ENCODE data around the gene MLST8. TPM values are rescaled to one million over a fixed set of nuclear protein-coding genes. Genes with fewer than 3 reads are reported as not detected.

Gene MLST8
- total and polyA plus RNA-seq, 8 donors: 16.6 to 62.8 (median 20.7) TPM

DNA sequence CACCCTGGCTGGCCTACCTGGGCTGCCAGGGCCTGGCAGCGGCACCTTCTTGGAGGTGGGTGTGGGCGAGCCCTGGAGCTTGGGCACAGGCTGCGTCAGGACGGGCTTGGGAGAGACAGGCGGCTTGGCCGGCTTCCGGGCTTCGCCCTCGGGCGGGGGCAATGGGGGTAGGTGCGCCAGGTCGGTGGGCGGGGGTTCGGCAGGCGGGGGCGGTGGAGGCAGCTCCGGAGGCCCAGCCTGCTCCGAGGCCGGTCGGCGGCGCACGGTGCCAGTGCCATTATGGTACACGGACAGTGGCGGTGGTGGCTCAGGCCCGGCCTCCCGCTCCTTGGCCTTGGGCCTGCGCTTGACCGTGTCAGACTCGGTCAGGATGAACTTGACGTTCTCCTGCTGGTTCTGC, 25.7 kb upstream of the MLST8 start:
- intact Hi-C loops (cut with DNase I): no loop called here
- Histone ChIP-seq H3K4me3 (no peak overlapping the region), H3K27me3 (no peaks in the 10 kb centered on the region), H3K9me3 (no peaks in the 10 kb centered on the region), H3K27ac (no peak overlapping the region), H3K4me1 (no peaks in the 10 kb centered on the region), H3K36me3 (peaks cover 0 to 16% (median 11%) of the 10 kb centered on the region in 3 donors)
- FAIRE-seq: no peak
- no peak for ATAC-seq
- 95 to 96% methylated on average over 15 to 31 of the region's 31 CpGs for WGBS, 2 donors
- DNase-seq: no peak
- TF ChIP-seq, protein P1, sequence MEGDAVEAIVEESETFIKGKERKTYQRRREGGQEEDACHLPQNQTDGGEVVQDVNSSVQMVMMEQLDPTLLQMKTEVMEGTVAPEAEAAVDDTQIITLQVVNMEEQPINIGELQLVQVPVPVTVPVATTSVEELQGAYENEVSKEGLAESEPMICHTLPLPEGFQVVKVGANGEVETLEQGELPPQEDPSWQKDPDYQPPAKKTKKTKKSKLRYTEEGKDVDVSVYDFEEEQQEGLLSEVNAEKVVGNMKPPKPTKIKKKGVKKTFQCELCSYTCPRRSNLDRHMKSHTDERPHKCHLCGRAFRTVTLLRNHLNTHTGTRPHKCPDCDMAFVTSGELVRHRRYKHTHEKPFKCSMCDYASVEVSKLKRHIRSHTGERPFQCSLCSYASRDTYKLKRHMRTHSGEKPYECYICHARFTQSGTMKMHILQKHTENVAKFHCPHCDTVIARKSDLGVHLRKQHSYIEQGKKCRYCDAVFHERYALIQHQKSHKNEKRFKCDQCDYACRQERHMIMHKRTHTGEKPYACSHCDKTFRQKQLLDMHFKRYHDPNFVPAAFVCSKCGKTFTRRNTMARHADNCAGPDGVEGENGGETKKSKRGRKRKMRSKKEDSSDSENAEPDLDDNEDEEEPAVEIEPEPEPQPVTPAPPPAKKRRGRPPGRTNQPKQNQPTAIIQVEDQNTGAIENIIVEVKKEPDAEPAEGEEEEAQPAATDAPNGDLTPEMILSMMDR (IDR thresholded peaks at IDR 0.05): no peak

GRCh38 chr16:2180461-2180860, 24.8 kb upstream of the MLST8 start:
- Histone ChIP-seq H3K36me3 (peaks cover 0 to 7% (median 4%) of the 10 kb centered on the region in 3 donors), H3K9me3 (no peaks in the 10 kb centered on the region), H3K4me1 (no peaks in the 10 kb centered on the region), H3K27ac (no peak overlapping the region), H3K27me3 (no peaks in the 10 kb centered on the region), H3K4me3 (no peak overlapping the region)
- FAIRE-seq (no peak), DNase-seq (no peak), ATAC-seq (no peak)
- TF ChIP-seq, protein P1 (IDR thresholded peaks at IDR 0.05): no peak
- intact Hi-C loops (cut with DNase I): no loop called here
- WGBS, 2 donors: 96 to 97% methylated on average over 43 of the region's 43 CpGs

GRCh38 chr16:2180962-2181923, 24.0 kb upstream of the MLST8 start:
- no peaks in the 10 kb centered on the region for H3K9me3 ChIP-seq
- H3K27me3 ChIP-seq: no peaks in the 10 kb centered on the region
- intact Hi-C loops (cut with DNase I): no loop called here
- H3K4me3 ChIP-seq: no peak overlapping the region
- DNase-seq (no peak), ATAC-seq (no peak), FAIRE-seq (no peak)
- 92% methylated on average over 41 to 46 of the region's 46 CpGs for WGBS, 2 donors
- H3K4me1 ChIP-seq: no peaks in the 10 kb centered on the region
- TF ChIP-seq, protein P1 (IDR thresholded peaks at IDR 0.05): no peak
- no peak overlapping the region for H3K27ac ChIP-seq
- H3K36me3 ChIP-seq: peaks cover 0 to 3% (median under 1%) of the 10 kb centered on the region in 3 donors

DNA sequence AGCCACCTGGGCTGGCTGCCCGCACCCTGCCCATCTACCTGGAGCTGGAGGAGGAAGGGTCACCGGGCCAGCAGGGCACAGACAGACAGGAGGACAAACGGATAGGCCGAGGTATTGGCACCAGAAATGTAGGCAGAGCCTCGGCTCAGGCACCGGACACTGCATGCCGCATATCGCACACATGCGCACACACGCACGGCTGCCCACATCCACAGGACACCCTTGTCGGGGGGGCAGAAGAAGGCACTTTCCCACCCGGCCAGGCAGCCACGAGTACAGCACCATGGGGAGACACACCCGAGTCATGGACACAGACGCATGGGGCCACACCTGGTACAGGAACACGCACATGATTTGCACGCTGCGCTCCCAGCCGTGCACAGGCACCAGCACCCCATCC, 23.3 kb upstream of the MLST8 start:
- no peak for DNase-seq
- intact Hi-C loops (cut with DNase I): no loop called here
- peaks cover 0 to 3% (median 0%) of the 10 kb centered on the region in 3 donors for H3K36me3 ChIP-seq
- TF ChIP-seq, protein P1 (IDR thresholded peaks at IDR 0.05): no peak
- no peak for FAIRE-seq
- no peaks in the 10 kb centered on the region for H3K4me1 ChIP-seq
- H3K27ac ChIP-seq: no peak overlapping the region
- H3K9me3 ChIP-seq: no peaks in the 10 kb centered on the region
- H3K4me3 ChIP-seq: no peak overlapping the region
- 93 to 95% methylated on average over 20 of the region's 20 CpGs for WGBS, 2 donors
- no peaks in the 10 kb centered on the region for H3K27me3 ChIP-seq
- ATAC-seq: no peak

DNA sequence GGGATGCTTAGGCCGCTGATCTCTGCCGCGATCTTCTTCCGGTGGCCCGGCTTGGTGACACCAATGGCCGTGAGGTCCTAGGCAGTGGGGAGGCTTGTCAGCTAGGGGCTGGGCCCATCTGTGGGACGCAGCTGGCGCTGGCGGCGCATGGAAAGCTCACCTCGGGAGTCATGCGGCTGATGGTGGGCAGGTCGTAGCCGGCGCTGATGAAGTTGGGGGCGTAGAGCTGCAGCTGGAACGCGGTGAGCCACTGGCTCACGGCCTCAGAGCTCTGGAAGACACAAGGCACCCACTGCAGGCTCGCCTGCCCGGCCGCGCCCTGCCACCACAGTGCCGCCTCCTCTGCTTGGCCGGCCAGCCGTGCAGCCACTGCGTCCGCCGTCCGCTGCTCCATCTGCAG, 21.6 kb upstream of the MLST8 start:
- Histone ChIP-seq H3K36me3 (no peaks in the 10 kb centered on the region), H3K27ac (no peak overlapping the region), H3K4me1 (no peaks in the 10 kb centered on the region), H3K9me3 (no peaks in the 10 kb centered on the region), H3K4me3 (no peak overlapping the region), H3K27me3 (no peaks in the 10 kb centered on the region)
- ATAC-seq (no peak), FAIRE-seq (no peak), DNase-seq (no peak)
- TF ChIP-seq, protein P1 (IDR thresholded peaks at IDR 0.05): no peak
- intact Hi-C loops (cut with DNase I): no loop called here
- WGBS, 2 donors: 95% methylated on average over 30 of the region's 30 CpGs
